NCI-H1092 (cell line): ENCODE data around the gene ARL10.
"Not testable (repeated sequence)": the region's sequence is repeated elsewhere in the genome, so short reads cannot be mapped to it uniquely, and the experiment has no call there.

Source experiments
- DNase-seq: peaks from one replicate; lab custom pipeline; 2025; lab: John Stamatoyannopoulos, UW

ARL10 gene

DNA sequence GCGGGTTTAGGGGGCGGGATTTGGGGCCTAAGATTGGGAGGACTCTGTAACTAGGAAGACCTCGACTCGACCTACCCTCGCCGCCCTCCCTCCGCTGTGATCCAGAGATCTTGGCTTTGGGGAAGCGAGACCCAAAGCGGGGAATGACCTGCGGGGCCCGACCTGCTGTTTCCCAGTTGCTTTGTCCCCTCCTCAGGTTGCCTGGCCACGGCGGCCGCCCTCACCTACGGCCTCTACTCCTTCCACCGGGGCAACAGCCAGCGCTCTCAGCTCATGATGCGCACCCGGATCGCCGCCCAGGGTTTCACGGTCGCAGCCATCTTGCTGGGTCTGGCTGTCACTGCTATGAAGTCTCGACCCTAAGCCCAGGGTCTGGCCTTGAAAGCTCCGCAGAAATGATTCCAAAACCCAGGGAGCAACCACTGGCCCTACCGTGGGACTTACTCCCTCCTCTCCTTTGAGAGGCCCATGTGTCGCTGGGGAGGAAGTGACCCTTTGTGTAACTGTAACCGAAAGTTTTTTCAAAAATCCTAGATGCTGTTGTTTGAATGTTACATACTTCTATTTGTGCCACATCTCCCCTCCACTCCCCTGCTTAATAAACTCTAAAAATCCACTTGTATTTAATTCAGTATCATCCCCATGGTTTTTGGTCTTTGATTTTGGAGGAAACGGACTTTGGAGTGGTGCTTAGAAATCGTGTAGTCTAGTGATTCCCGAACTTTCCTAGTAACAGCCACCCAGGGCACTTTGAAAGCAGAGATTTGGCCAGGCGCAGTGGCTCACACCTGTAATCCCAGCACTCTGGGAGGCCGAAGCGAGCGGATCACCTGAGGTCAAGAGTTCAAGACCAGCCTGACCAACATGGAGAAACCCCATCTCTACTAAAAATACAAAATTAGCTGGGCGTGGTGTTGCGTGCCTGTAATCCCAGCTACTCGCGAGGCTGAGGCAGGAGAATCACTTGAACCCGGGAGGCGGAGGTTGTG is 24.1 kb downstream of the ARL10 start:
- DNase-seq: no peak

DNA sequence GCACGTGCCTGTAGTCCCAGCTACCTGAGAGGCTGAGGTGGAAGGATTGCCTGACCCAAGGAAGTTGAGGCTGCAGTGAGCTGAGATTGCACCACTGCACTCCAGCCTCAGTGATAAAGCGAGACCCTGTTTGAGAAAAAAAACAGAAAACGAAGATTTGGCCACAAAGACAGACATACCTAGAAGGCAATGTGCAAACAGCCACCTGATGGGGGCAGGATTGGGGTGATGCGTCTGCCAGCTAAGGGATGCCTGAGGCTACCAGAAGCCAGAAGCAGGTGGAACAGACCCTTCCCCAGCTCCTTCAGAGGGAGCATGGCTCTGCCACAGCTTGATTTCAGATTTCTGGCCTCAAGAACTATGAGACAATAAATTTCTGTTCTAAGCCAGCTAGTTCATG is 26.2 kb downstream of the ARL10 start:
- no peak for DNase-seq

DNA sequence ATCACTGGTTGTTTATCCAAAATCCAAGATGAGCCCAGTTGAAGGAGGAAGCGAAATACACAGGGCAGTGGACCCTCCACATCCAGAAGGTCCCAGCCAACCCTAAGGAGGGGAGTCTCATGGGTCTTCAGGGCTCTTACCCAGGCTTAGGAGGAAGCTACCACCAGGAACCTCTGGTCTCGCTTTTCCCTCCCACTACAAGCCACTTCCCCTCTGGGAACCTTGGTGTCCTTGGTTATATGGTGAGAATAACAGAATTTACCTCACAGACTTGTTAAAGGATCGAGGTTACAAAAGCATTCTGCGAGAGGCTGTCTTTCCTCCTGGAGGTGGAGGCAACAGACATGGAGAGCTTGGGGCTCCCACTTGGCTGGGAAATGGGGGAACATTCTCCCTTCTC is 26.7 kb downstream of the ARL10 start:
- DNase-seq: no peak

DNA sequence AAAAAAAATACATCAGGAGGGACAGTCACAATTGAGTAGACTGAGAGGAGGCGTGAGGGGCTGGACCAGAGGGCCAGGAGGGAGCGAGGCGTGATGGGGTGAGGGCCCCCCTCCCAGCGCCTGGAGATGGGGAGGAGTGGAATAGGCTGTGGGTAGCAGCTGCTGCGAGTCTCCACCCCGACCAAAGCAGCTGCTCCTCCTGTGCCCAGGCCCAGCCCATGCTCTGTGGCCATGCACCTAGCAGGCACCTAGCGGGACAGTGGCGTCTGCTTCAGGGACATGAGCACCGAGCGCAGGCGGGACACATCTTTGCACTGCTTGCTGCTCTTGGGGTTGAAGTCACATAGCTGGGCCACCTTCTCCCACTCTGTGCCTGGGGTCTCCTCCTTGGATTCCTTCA is 27.2 kb downstream of the ARL10 start:
- no peak for DNase-seq

DNA sequence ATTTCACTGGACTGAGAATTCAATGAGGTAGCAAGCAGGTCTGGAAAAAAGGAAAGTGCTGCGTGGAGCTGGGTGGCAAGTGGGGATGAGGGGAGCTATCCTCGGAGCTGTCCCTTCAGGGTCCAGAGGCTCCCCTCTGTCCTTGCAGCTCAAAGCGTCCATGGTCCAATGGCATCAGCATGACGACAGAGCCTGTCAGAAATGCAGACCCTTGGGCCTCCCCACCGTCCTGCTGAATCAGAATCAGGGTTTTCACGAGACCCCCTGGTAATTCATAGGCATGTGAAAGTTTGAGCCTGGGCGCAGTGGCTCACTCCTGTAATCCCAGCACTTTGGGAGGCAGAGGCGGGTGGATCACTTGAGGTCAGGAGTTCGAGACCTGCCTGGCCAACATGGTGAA is 28.8 kb downstream of the ARL10 start:
- no peak for DNase-seq

DNA sequence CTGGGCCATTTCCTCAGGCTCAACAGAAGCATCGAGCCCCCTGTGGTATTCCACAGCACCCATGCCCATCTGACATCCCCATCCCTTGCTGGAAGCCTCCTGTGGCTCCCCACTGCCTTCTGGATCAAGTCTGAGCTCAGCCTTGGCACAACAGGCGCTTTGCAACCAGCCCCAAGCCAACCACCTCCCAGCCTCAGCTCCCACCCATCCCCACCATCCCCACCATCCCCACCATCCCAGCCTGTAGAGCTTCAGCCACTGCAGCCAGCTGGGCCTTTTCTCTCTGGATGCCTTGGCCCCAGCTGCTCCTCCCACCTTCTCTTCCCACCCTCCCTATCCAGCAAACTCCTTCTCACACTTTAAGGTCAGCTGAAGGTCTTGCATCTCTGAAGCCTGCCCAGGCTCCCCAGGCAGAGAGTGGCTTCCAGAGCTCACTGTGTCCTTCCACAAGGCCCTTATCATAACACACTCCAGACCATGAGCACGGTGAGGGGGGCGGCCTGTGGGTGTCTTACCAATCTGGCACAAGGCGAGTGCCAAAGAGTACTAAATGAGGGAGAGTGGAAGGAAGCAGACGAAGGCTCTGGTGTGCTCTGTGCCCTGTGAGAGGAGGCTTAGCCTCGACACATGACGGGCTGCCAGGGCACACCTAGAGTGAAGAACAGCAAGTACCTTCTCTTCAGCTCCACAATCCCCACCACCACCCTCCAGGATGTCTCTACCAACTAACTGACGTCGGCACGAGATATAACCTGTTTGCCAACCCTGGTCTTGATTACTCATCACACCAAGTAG is 29.8 kb downstream of the ARL10 start:
- DNase-seq: no peak

DNA sequence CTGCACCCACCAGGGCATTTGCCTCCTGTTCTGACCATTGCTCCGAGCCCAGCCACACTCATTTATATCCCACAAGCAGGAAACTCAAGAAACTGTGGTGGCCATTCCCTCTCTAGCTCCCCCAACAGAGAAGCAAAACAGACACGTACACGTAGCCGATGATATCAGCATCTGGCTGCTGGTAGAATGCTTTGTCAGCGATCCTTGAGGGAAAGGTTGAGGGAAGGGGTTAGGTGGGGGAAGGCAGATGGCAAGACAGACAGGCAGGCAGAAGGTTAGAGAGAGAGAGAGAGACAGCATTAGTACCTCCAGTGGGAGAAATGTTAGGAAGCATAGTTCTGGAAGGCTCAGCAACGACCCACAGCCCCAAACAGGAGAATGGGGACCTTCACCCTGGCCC is 31.0 kb downstream of the ARL10 start:
- DNase-seq: no peak

DNA sequence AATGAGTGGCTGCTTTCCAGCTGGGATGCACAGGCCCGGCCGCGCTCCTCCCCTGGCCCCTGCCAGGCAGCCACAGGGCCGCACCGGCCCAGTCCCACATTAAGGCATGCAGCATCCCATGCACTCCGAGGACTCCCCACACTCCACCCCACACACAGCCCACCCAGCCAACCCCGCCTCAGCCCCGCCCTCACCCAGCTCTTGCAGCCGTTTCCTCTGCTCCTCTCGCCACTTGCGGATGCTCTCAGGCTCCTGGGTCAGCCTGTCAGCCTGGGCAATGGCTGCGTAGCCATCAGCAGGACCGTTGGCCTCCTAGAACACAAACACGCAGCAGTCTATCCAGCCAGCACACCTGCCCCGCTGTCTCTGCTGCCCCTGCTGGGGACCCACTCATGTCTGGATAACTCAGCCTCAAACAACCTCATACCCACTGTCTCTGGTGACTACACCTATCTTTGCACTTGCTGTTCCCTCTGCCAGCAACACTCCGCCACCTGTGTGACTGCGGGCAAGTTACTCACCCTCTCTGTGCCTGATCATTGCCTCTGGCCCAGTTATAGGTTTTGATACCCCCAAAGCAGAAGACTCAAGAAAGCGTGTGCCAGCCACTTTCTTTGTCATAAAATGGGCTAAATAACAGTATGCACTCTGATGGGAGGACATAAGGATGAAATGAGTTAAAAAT is 32.6 kb downstream of the ARL10 start:
- no peak for DNase-seq

DNA sequence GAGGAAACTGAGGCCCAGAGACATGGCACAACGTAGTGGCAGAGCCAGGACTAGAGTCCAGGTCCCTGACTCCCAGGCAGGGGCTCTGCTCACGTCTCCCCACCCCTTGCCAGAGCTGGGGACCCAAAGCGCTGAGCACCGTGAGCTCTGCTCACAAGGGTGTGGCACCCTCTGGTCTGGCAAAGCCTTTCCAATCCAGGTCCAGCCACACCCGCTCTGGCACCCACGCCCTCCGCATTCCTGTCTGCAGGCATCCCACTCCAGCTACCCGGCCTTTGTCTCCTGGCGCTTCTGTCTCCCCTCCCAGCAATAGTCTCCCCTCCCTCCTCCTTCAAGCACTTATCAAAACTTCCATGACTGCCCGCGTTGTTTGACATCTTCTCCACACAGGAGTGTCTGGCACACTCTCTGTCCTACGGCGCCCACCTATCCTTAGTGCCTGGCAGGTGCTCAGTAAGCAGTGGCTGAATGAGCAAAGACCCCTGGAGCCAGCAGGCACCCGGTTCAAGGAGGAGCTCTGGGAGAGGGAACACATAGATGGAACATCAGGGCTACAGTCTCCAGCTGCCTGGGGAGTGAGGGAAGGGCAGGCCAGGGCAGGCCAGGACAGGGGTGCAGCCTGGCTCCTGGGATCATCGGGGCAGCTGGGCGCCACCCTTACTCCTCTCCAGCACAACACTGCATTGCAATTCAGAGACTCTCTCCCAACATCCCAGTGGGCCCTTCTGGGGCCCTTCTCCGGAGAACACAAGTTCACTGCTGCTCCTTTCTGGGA is 35.3 kb downstream of the ARL10 start:
- DNase-seq: no peak

DNA sequence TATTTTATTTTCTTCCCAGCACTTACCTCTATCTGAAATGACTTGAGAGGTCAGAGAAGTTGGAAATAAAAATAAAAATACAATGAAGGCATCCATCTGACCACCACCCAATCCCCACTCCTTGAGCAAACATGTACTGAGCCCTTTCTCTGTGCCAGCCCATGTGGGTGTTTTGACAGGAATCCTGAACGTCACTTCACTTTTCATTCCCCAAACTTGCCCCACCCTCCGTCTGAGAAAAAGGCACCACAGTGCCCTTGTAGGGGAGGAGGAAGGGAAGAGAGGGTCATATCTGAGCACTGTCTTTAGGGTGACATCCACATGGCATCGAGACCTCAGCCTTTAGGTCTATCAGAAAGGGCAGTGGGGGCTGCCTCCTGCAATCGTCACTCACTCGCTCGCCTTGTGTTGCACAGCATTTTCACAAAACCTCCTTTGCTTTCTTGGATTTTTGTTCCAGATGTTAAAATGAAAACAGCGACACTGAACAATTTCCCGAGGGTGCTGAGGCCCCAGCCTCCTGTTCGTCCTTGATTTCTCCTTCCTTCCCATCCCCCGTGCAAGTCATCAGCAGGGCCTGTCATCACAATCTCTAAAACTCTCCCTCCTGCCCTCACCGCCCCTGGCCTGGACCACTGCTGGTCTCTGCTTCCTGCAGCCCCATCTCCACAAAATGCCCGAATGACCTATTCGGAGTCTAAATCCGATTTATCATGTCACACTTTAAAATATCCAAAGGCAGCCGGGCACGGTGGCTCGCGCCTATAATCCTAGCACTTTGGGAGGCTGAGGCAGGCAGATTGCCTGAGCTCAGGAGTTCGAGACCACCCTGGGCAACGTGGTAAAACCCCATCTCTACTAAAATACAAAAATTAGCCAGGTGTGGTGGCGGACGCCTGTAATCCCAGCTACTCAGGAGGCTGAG is 36.3 kb downstream of the ARL10 start:
- no peak for DNase-seq

DNA sequence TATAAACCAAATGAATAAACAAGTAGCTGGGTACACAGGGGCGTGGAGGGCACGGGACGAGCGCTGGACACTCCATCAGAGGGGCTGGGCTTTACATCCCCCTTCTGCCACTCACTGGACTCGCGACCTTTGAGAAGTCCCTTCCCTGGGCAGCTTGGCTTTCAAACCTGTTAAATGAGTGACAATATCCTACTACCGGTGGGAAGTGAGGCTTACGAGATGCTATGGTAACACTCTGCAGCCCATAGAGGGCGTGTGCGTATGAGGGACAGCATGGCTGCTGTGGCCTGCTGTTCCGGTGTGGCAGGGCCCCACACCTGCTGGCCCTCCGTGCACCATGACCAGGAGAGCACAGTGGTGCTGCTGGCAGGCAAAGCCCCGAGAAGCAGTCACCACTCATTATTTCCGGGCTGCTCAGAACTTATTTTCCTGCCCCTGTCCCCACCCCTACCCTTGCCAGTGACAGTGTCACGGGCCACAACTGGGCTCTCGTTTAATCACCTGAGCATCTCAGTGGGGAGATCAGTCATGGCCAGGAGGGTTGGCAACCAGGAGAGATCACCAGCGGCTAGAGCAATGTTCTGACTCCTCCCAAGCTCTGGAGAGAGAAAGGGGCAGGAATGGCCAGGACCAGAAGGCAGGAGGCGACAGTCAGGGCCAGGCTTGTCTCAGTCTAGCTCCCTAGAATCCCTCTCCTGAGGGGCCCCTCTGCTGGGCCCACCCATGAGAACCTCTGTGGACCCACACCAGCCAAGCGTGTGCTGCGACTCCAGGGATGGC is 40.6 kb downstream of the ARL10 start:
- DNase-seq: no peak

DNA sequence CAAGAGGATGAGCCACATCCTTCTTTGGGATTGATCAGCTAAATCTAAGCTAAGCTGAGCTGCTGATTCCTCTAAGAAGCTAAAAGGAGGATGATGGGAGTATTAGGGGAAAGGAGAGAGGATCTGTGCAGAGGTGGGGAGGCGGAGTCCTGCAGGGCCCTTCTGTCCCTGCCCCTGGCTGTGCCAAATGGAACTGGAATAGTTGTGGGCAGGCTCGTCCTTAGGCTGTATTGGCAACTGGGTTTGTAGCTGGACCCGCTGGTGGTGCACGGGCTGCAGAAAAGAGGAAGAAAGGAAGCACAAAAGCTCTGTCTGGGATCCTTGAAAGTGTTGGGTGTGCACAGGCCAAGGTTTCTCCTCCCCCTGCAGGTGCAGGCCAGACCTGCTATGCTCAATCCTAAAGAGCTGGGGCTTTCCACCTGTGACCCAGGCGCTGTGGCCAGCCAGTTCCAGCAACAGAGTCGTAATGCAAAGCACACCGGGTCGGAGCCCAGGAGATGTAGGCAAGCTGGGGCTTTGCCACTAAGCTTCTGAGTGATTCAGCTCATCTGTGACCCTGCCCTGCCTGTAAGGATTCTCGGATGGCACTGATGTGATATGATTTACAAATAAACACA is 41.3 kb downstream of the ARL10 start:
- DNase-seq: no peak

DNA sequence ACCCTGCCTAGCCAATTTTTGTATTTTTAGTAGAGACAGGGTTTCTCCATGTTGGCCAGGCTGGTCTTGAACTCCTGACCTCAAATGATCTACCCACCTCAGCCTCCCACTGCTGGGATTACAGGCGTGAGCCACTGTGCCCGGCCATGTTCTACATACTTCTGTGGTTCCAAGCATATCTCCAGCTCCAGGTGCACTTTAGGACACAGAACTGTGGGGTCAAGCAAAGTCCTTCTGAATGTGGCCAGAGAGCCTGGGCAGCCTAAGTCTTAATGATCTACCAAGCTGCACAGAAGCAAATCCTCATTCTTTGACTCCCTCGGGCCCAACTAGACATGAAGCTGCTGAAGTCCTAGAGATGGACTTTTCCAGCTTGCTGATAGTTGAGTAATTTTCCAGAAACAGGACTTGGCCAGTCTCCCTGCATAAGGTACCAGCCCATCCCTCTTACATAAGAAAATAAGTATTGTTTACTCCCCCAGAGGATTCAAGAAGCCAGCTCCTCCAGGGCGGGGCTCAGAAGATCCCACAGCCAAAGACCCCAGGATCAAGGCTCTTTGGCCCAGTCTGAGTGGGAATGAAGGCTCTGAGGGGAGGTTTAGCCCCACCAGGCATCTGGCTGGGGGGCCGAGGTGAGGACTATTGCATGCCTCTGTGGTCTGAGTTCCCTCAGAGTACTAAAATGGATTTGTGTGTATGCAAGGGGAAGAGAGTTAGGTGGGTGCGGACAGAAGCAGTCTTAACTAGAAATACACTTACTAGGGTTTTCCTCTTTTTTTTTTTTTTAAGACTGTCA is 42.4 kb downstream of the ARL10 start:
- no peak for DNase-seq

DNA sequence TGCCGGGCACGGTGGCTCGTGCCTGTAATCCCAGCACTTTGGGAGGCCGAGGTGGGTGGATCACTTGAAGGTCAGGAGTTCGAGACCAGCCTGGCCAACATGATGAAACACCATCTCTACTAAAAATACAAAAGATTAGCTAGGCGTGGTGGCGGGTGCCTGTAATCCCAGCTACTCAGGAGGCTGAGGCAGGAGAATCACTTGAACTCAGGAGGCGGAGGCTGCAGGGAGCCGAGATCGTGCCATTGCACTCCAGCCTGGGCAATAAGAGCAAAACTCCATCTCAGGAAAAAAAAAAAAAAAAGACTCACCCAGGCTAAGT is 42.9 kb downstream of the ARL10 start:
- not testable (repeated sequence) for DNase-seq

DNA sequence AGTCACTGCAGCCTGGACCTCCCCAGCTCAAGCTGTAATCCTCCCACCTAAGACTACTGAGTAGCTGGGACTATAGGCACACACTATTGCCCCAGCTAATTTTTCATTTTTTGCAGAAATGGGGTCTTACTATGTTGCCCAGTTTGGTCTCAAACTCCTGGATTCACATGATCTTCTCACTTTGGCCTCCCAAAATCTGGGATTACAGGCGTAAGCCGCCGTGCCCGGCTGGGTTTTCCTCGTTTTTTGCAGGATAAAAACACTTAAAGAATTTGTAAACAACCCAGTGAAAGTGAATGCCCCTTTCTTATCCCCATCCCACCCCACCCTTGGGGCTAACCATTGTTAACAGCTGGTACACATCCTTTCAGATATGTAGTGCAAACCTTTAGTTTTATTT is 43.3 kb downstream of the ARL10 start:
- no peak for DNase-seq

DNA sequence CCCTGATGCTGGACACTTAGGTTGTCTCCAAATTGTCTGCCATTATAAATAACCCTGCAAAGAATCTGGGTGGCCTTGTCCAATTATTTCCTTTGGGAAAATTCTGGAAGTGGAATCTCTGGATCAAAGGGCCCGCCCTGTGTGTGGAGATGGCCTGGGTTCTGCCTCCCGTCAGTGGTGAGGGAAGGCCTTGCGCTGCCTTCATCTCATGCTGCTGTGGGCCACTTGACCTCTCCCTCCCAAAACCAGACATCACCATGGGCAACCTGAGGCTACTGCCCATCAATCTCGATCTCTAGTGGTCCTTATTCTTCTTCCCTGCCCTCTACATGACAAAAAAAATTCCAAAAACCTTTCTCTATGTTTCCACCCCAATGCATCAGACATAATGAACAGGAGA is 44.5 kb downstream of the ARL10 start:
- no peak for DNase-seq

DNA sequence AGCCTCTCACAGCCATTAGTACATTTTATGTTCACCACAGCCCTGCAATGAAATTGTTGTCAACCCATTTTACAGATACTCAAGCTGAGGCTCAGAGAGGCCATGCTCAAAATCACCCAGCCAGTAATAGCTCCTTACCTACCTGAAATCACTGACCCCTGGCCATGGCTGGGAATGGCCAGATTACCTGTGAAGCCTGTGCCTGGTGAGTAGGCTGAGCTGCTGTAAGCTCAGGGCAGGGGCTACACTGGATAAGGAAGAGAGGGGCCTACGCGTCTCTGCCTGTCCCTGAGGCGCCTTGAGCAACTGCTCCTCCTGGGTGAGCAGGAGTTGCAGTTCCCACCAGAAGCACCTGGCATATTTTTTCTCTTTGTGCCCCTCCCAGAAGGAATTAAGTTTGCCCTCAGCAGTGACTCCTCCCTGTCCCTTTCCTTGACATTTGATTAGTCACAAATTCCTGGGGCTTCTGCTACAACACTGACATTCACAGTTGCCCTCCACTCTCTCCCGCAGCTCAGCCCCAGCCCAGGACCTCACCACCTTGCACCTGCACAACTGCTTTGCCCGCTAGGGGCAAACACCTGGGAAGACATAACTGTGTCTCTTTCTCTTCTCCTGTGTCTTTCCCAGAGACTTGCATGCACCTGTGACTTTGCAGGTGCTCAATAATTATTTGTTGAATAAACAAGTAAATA is 45.3 kb downstream of the ARL10 start:
- DNase-seq: no peak
